K562 (cell line): ENCODE data around the gene DCST1. TPM values are rescaled to one million over a fixed set of nuclear protein-coding genes. Genes with fewer than 3 reads are reported as not detected.

ENCODE experiments used
- ATAC-seq: fragments of 200-7000 bp; cut with Tn5 transposase; 3 replicates; pipeline ENCODE4 v1.9.1; 2020; ENCODE audit warnings: moderate library complexity
- BruUV-seq: library from RNA; stranded (reverse); fragments of 400-500 nt; replicated peaks from 2 replicates; lab custom pipeline; 2021; lab: Mats Ljungman, UMichigan
- CTCF ChIA-PET: fragments of 300-600 bp; formaldehyde crosslinking; extraction: SDS; loops from one replicate; lab custom pipeline; 2021; ENCODE audit warnings: low intra/inter-chr PET ratio; lab: Yijun Ruan, JAX
- POLR2A ChIA-PET: fragments of 300-600, 350-650 bp; sonication (Branson Sonifier 250); formaldehyde crosslinking; extraction: SDS; loops from one replicate; lab custom pipeline; 2021; ENCODE audit warnings: antibody characterized with exemption, inconsistent platforms; lab: Yijun Ruan, JAX
- DNase-seq, 4 experiments: peaks; one replicate each; pipeline versions ENCODE4 v3.0.0 to v3.0.0-alpha.2; 2011 to 2018; ENCODE audit warnings: low spot score in 3 of 4, mixed read lengths in 3 of 4; ENCODE audit errors: extremely low read depth in 1 of 4
- FAIRE-seq: peaks from 2 replicates; lab custom pipeline; 2011; peaks lifted over from hg19 to GRCh38; lab: Jason Lieb, UNC
- H2AFZ ChIP-seq: 2 replicates; pipeline ENCODE4 v1.6.0; 2011; ENCODE audit warnings: low read depth, low read length, control low read depth, inconsistent platforms
- H3K27ac ChIP-seq: fragments of 200-600 bp; 3 replicates; pipeline ENCODE4 v1.8.0; 2011; ENCODE audit warnings: low read depth, mild to moderate bottlenecking, control low read depth, inconsistent platforms, low read length, moderate library complexity, mixed read lengths; ENCODE audit errors: extremely low read depth
- H3K27me3 ChIP-seq, 2 experiments: fragments of 300-600 bp in 1 of 2; 2 replicates in 1 of 2; 3 replicates in 1 of 2; pipeline versions ENCODE4 v1.6.0 to v1.8.0; 2011; ENCODE audit warnings: inconsistent platforms in 2 of 2, low read length in 2 of 2, mild to moderate bottlenecking in 1 of 2, mixed read lengths in 1 of 2, moderate library complexity in 1 of 2; ENCODE audit not compliant: control insufficient read depth in 2 of 2, insufficient read depth in 2 of 2
- H3K36me3 ChIP-seq: fragments of 300-600 bp; 3 replicates; pipeline ENCODE4 v1.8.0; 2011; ENCODE audit warnings: mild to moderate bottlenecking, low read length, inconsistent platforms; ENCODE audit not compliant: control insufficient read depth, insufficient read depth
- H3K4me1 ChIP-seq, 2 experiments: fragments of 200-600 bp in 1 of 2; replicated peaks in 1 of 2; 2 replicates in 1 of 2; 3 replicates in 1 of 2; pipeline versions ENCODE4 v1.5.1 to v1.8.0; 2011; ENCODE audit warnings: inconsistent platforms in 2 of 2, low read length in 2 of 2, mild to moderate bottlenecking in 1 of 2, mixed read lengths in 1 of 2, moderate library complexity in 1 of 2; ENCODE audit not compliant: control insufficient read depth in 2 of 2, insufficient read depth in 2 of 2
- H3K4me2 ChIP-seq: 2 replicates; pipeline ENCODE4 v1.6.1; 2011; ENCODE audit warnings: low read length, control low read depth, inconsistent platforms, mixed read lengths; ENCODE audit not compliant: insufficient read depth
- H3K4me3 ChIP-seq: fragments of 200-600 bp; sonication (generic), shearing (Covaris generic); 2 replicates; pipeline ENCODE4 v1.5.1; 2016; ENCODE audit warnings: control low read depth, inconsistent platforms
- H3K79me2 ChIP-seq: fragments of 200-600 bp; 3 replicates; pipeline ENCODE4 v1.8.0; 2011; ENCODE audit warnings: low read length, inconsistent platforms; ENCODE audit not compliant: control insufficient read depth, insufficient read depth
- H3K9ac ChIP-seq, 2 experiments: 2 replicates each; pipeline versions ENCODE4 v1.6.0 to v1.6.1; 2011; ENCODE audit warnings: low read depth in 2 of 2, low read length in 2 of 2, control low read depth in 1 of 2, inconsistent platforms in 1 of 2, mild to moderate bottlenecking in 1 of 2, mixed read lengths in 1 of 2; ENCODE audit not compliant: insufficient read depth in 1 of 2
- H3K9me1 ChIP-seq: one replicate; pipeline ENCODE4 v1.6.0; 2011; ENCODE audit warnings: inconsistent platforms, mild to moderate bottlenecking, low read length, moderate library complexity; ENCODE audit not compliant: control insufficient read depth, insufficient read depth
- H3K9me3 ChIP-seq: replicated peaks from 2 replicates; pipeline ENCODE4 v1.5.1; 2011; ENCODE audit warnings: low read depth, low read length, inconsistent platforms; ENCODE audit not compliant: control insufficient read depth, insufficient read depth
- H4K20me1 ChIP-seq: replicated peaks from 2 replicates; pipeline ENCODE4 v1.6.1; 2011; ENCODE audit warnings: low read length, inconsistent platforms, mixed read lengths; ENCODE audit not compliant: control insufficient read depth, insufficient read depth
- AFF1 ChIP-seq, 2 experiments: fragments of 450-650 bp; IDR thresholded peaks; 2 replicates each; pipeline ENCODE4 v1.6.1; 2018; ENCODE audit warnings: mild to moderate bottlenecking in 2 of 2, low read depth in 1 of 2; ENCODE audit not compliant: partially characterized antibody in 2 of 2
- BRD4 ChIP-seq: fragments of 200-600 bp; sonication (generic); IDR thresholded peaks from 2 replicates; pipeline ENCODE4 v1.6.1; 2017; ENCODE audit warnings: inconsistent platforms
- CREB1 ChIP-seq, 2 experiments: sonication (generic) in 1 of 2; formaldehyde crosslinking in 1 of 2; IDR thresholded peaks; 2 replicates each; pipeline versions ENCODE4 v1.6.1 to v1.8.0; 2012 to 2022; ENCODE audit warnings: inconsistent platforms in 1 of 2, mild to moderate bottlenecking in 1 of 2, missing genetic modification reagents in 1 of 2, moderate library complexity in 1 of 2
- FOXP1 ChIP-seq: sonication (generic); formaldehyde crosslinking; IDR thresholded peaks from 2 replicates; pipeline ENCODE4 v1.8.0; 2022; ENCODE audit warnings: mild to moderate bottlenecking, missing genetic modification reagents
- HCFC1 ChIP-seq: IDR thresholded peaks from 2 replicates; pipeline ENCODE4 v1.6.1; 2012; ENCODE audit warnings: low read depth, low read length, improper control_type of control experiment
- HDAC1 ChIP-seq, 2 experiments: fragments of 450-650 bp; IDR thresholded peaks; 2 replicates each; pipeline ENCODE4 v1.6.1; 2016 to 2017; ENCODE audit warnings: inconsistent platforms in 1 of 2, mild to moderate bottlenecking in 1 of 2, moderate library complexity in 1 of 2
- KDM1A ChIP-seq, 2 experiments: fragments of 450-650 bp; IDR thresholded peaks; 2 replicates each; pipeline ENCODE4 v1.6.1; 2016; ENCODE audit warnings: mild to moderate bottlenecking in 2 of 2
- MEIS2 ChIP-seq: fragments of 450-650 bp; IDR thresholded peaks from 2 replicates; pipeline ENCODE4 v1.6.1; 2014; ENCODE audit warnings: mild to moderate bottlenecking; ENCODE audit not compliant: partially characterized antibody
- NR0B1 ChIP-seq: fragments of 450-650 bp; IDR thresholded peaks from one replicate; pipeline ENCODE4 v1.6.1; 2018; ENCODE audit warnings: mild to moderate bottlenecking, moderate library complexity; ENCODE audit not compliant: partially characterized antibody
- PURB ChIP-seq: sonication (generic); formaldehyde crosslinking; IDR thresholded peaks from 2 replicates; pipeline ENCODE4 v1.9.0; 2021; ENCODE audit warnings: low read depth, mild to moderate bottlenecking, missing genetic modification reagents
- SRF ChIP-seq, 2 experiments: fragments of 250-450, 450-650 bp in 1 of 2; sonication (Bioruptor Pico) in 1 of 2; sonication (generic) in 1 of 2; formaldehyde crosslinking; IDR thresholded peaks; 2 replicates each; pipeline versions ENCODE4 v1.5.0 to v1.5.1; 2020 to 2022; ENCODE audit warnings: mild to moderate bottlenecking in 1 of 2, missing genetic modification reagents in 1 of 2
- SUPT5H ChIP-seq: fragments of 450-650 bp; IDR thresholded peaks from 2 replicates; pipeline ENCODE4 v1.6.1; 2016
- TBL1XR1 ChIP-seq, 2 experiments: IDR thresholded peaks; 2 replicates each; pipeline ENCODE4 v1.6.1; 2012; ENCODE audit warnings: improper control_type of control experiment in 2 of 2, low read length in 2 of 2, mild to moderate bottlenecking in 1 of 2
- ZBTB7A ChIP-seq: IDR thresholded peaks from 2 replicates; pipeline ENCODE4 v1.6.1; 2011; ENCODE audit warnings: low read depth, mild to moderate bottlenecking, low read length, moderate library complexity, borderline replicate concordance; ENCODE audit not compliant: control insufficient read depth
- ZBTB9 ChIP-seq: fragments of 450-650 bp; formaldehyde crosslinking; IDR thresholded peaks from 2 replicates; pipeline ENCODE4 v1.4.0; 2020; ENCODE audit warnings: mild to moderate bottlenecking, moderate library complexity
- ZNF143 ChIP-seq: sonication (generic); formaldehyde crosslinking; IDR thresholded peaks from 2 replicates; pipeline ENCODE4 v1.9.0; 2022; ENCODE audit warnings: mild to moderate bottlenecking, missing genetic modification reagents
- WGBS: fragments of 100-300 bp; shearing (Covaris generic); methylation state at CpG from one replicate; pipeline ENCODE4 v1.1.6; 2016; ENCODE audit warnings: low coverage, mixed read lengths; ENCODE audit not compliant: insufficient coverage; ENCODE audit errors: missing lambda C conversion rate; 5-methylcytosine and 5-hydroxymethylcytosine counted together
- in situ Hi-C: fragments of 300-500 bp; cut with MboI; formaldehyde crosslinking; loops from 4 replicates; pipeline ENCODE4 v1.15.0; 2018; ENCODE audit warnings: inconsistent platforms, mixed read lengths
- intact Hi-C: fragments of 100-400 bp; cut with micrococcal nuclease; formaldehyde crosslinking; loops from 2 replicates; pipeline ENCODE4 v1.14.2; 2022
- polyA plus RNA-seq, 8 experiments: library from polyadenylated mRNA; depleted of rRNA in 4 of 8; stranded (reverse) in 5 of 8; unstranded in 3 of 8; fragments of >200 nt; fragmentation: Nextera tagmentation in 2 of 8; fragmentation: Illumina TruSeq in 1 of 8; extraction: Ambion mirVana in 2 of 8; extraction: Trizol in 1 of 8; gene quantifications; 2 replicates each; pipeline versions ENCODE4 v1.2.1 to v1.2.3, GENCODE V29; 2011 to 2014; ENCODE audit warnings: inconsistent platforms in 1 of 8, missing spikeins in 1 of 8
- total RNA-seq, 7 experiments: library from RNA; depleted of rRNA in 6 of 7; stranded (reverse); fragments of >200 nt in 6 of 7; fragmentation: Illumina TruSeq in 2 of 7; extraction: Trizol in 2 of 7; gene quantifications; 2 replicates each; pipeline versions ENCODE4 v1.2.1 to v1.2.3, GENCODE V29; 2011 to 2021; ENCODE audit warnings: low replicate concordance in 1 of 7

Gene DCST1
- total and polyA plus RNA-seq, 9 of the 15 experiments (the other 6 are each of a cell fraction or from before 2014, with no cell fraction given): not detected

- DNase-seq (no peak), FAIRE-seq (peak; percentile 94), ATAC-seq (no peak)
- CTCF ChIA-PET: no interaction called here
- no peaks in the 10 kb centered on the region for H3K9me1 ChIP-seq
- H3K4me3 ChIP-seq: no peak overlapping the region
- no TSS peak for BruUV-seq
- WGBS: 55% methylated on average over 2 of the region's 2 CpGs
- H3K27me3 ChIP-seq: no peaks in the 10 kb centered on the region
- H3K4me1 ChIP-seq: peaks cover 71 to 79% of the 10 kb centered on the region in 2 experiments
- H3K79me2 ChIP-seq: peaks cover 90% of the 10 kb centered on the region
- no peak overlapping the region; a peak in 1 of 4 replicates for H3K9ac ChIP-seq
- peak overlapping the region; percentile 33; the same call in 2 of the 3 replicates for H3K27ac ChIP-seq
- no peaks in the 10 kb centered on the region for H3K9me3 ChIP-seq
- H3K36me3 ChIP-seq: peaks cover 60% of the 10 kb centered on the region; the same call in 2 of the 3 replicates
- no peak overlapping the region for H3K4me2 ChIP-seq
- no peak overlapping the region for H2AFZ ChIP-seq
- POLR2A ChIA-PET: interaction anchor here (0.6 to 1.0 kb wide), 7 partner anchors 11 to 748 kb away, joined by 3 to 4 read pairs (median 3); partner anchors contain the start of gene DPM3
- in situ Hi-C loops: no loop called here
- H4K20me1 ChIP-seq: peaks cover 3% of the 10 kb centered on the region
- intact Hi-C loops: no loop called here
- TF ChIP-seq FOXP1 (no peak), PURB (no peak), SRF (CRISPR knock-in tag; IDR thresholded peaks at IDR 0.05) (no peak), NR0B1 (no peak), SUPT5H (0 out of 2 replicates have a peak, but pooled peaks have one; percentile 30), KDM1A (IDR thresholded peaks at IDR 0.05) (0 out of 4 replicates have a peak, but pooled peaks of 1 of the 2 experiments have one; percentile 15), ZBTB7A (no peak), HDAC1 (IDR thresholded peaks at IDR 0.05) (peak in 1 of 2 experiments; percentile 29; a peak in 1 of 4 replicates), ZBTB9 (CRISPR knock-in tag) (no peak), AFF1 (IDR thresholded peaks at IDR 0.05; ENCODE audit: low read depth in 1 of 2, partially characterized antibody in 2 of 2) (peak in 1 of 2 experiments; percentile 94), BRD4 (no peak), ZNF143 (CRISPR knock-in tag) (peak; percentile 83), MEIS2 (peak; percentile 42), CREB1 (IDR thresholded peaks at IDR 0.05) (no peak), CREB1 (CRISPR knock-in tag; IDR thresholded peaks at IDR 0.05) (no peak), HCFC1 (peak; percentile 90), TBL1XR1 (IDR thresholded peaks at IDR 0.05; ENCODE audit: low read length in 2 of 2) (no peak)
These were observed 27.0 kb upstream of the DCST1 start for GRCh38 chr1:155006601-155007101.
